H9 (cell line): ENCODE data around the gene ELOVL3. TPM values are rescaled to one million over a fixed set of nuclear protein-coding genes. Genes with fewer than 3 reads are reported as not detected.

Experiments
- DNase-seq: peaks from one replicate; pipeline ENCODE4 v3.0.0-alpha.2; 2017
- H2AFZ ChIP-seq: one replicate; pipeline ENCODE4 v1.6.1; 2013; ENCODE audit warnings: mild to moderate bottlenecking, low read length, control low read depth, moderate library complexity
- H2AK5ac ChIP-seq: 2 replicates; pipeline ENCODE4 v1.6.1; 2013; ENCODE audit warnings: low read length, control low read depth, mixed read lengths; ENCODE audit not compliant: insufficient read length
- H2BK120ac ChIP-seq: one replicate; pipeline ENCODE4 v1.6.1; 2013; ENCODE audit warnings: low read depth, mild to moderate bottlenecking, low read length, control low read depth, inconsistent platforms; ENCODE audit not compliant: poor library complexity, severe bottlenecking
- H2BK12ac ChIP-seq: 2 replicates; pipeline ENCODE4 v1.6.1; 2013; ENCODE audit warnings: low read length, control low read depth, mixed read lengths, low read depth; ENCODE audit not compliant: insufficient read length
- H2BK15ac ChIP-seq: 2 replicates; pipeline ENCODE4 v1.6.1; 2013; ENCODE audit warnings: low read depth, low read length, control low read depth
- H2BK20ac ChIP-seq: one replicate; pipeline ENCODE4 v1.6.1; 2013; ENCODE audit warnings: low read depth, mild to moderate bottlenecking, low read length, control low read depth, inconsistent platforms; ENCODE audit not compliant: poor library complexity, severe bottlenecking
- H2BK5ac ChIP-seq: 2 replicates; pipeline ENCODE4 v1.6.1; 2013; ENCODE audit warnings: low read length, control low read depth, mixed read lengths; ENCODE audit not compliant: insufficient read length
- H3K14ac ChIP-seq: 2 replicates; pipeline ENCODE4 v1.6.1; 2013; ENCODE audit warnings: low read length, control low read depth; ENCODE audit not compliant: insufficient read depth
- H3K18ac ChIP-seq: 2 replicates; pipeline ENCODE4 v1.6.1; 2013; ENCODE audit warnings: low read depth, mild to moderate bottlenecking, mixed read lengths, low read length, control low read depth; ENCODE audit not compliant: insufficient read length
- H3K23ac ChIP-seq: 2 replicates; pipeline ENCODE4 v1.6.1; 2013; ENCODE audit warnings: low read length, control low read depth, mixed read lengths, low read depth; ENCODE audit not compliant: insufficient read length
- H3K23me2 ChIP-seq: 2 replicates; pipeline ENCODE4 v1.6.1; 2013; ENCODE audit warnings: low read depth, mild to moderate bottlenecking, mixed read lengths, low read length, control low read depth; ENCODE audit not compliant: insufficient read length, poor library complexity, severe bottlenecking
- H3K27ac ChIP-seq: 2 replicates; pipeline ENCODE4 v1.5.1; 2013; ENCODE audit warnings: low read length, control low read depth, mixed read lengths, low read depth; ENCODE audit not compliant: insufficient read length
- H3K27me3 ChIP-seq: 2 replicates; pipeline ENCODE4 v1.6.1; 2013; ENCODE audit warnings: low read length, control low read depth, inconsistent platforms; ENCODE audit not compliant: insufficient read depth
- H3K4ac ChIP-seq: 2 replicates; pipeline ENCODE4 v1.6.1; 2013; ENCODE audit warnings: low read depth, mild to moderate bottlenecking, control low read depth, inconsistent platforms, low read length, moderate library complexity
- H3K4me1 ChIP-seq: 2 replicates; pipeline ENCODE4 v1.6.1; 2013; ENCODE audit warnings: low read length, control low read depth, inconsistent platforms; ENCODE audit not compliant: insufficient read depth
- H3K4me2 ChIP-seq: 2 replicates; pipeline ENCODE4 v1.6.1; 2013; ENCODE audit warnings: low read length, control low read depth, mixed read lengths; ENCODE audit not compliant: insufficient read length, insufficient read depth
- H3K56ac ChIP-seq: 2 replicates; pipeline ENCODE4 v1.6.1; 2013; ENCODE audit warnings: low read depth, mild to moderate bottlenecking, mixed read lengths, low read length, control low read depth; ENCODE audit not compliant: insufficient read length
- H3K79me1 ChIP-seq: 2 replicates; pipeline ENCODE4 v1.6.1; 2013; ENCODE audit warnings: low read depth, mild to moderate bottlenecking, moderate library complexity, low read length, control low read depth, inconsistent platforms; ENCODE audit not compliant: insufficient read depth, poor library complexity, severe bottlenecking
- H3K79me2 ChIP-seq: 2 replicates; pipeline ENCODE4 v1.6.1; 2013; ENCODE audit warnings: low read length, control low read depth, inconsistent platforms; ENCODE audit not compliant: insufficient read depth
- H3K9ac ChIP-seq: 2 replicates; pipeline ENCODE4 v1.6.1; 2013; ENCODE audit warnings: low read length, control low read depth, mixed read lengths; ENCODE audit not compliant: insufficient read length; ENCODE audit errors: extremely low read depth
- H3K9me3 ChIP-seq: one replicate; pipeline ENCODE4 v1.6.1; 2013; ENCODE audit warnings: low read depth, low read length, inconsistent platforms; ENCODE audit not compliant: control insufficient read depth
- H3T11ph ChIP-seq: one replicate; pipeline ENCODE4 v1.6.1; 2013; ENCODE audit warnings: mild to moderate bottlenecking, low read length, control low read depth, inconsistent platforms
- H4K20me1 ChIP-seq: one replicate; pipeline ENCODE4 v1.6.1; 2013; ENCODE audit not compliant: control insufficient read depth, insufficient read length, insufficient read depth
- H4K5ac ChIP-seq: 2 replicates; pipeline ENCODE4 v1.6.1; 2013; ENCODE audit warnings: low read depth, mild to moderate bottlenecking, mixed read lengths, low read length, control low read depth; ENCODE audit not compliant: insufficient read length
- H4K8ac ChIP-seq: replicated peaks from 2 replicates; pipeline ENCODE4 v1.6.1; 2013; ENCODE audit warnings: low read length, control low read depth, mixed read lengths, low read depth; ENCODE audit not compliant: insufficient read length
- H4K91ac ChIP-seq: 2 replicates; pipeline ENCODE4 v1.6.1; 2013; ENCODE audit warnings: low read depth, mild to moderate bottlenecking, moderate library complexity, mixed read lengths, low read length, control low read depth; ENCODE audit not compliant: insufficient read length
- H3K27ac Mint-ChIP-seq, 3 experiments: 2 replicates in 2 of 3; 3 replicates in 1 of 3; pipeline ENCODE4 v1.8.0; 2020 to 2021; ENCODE audit warnings: mixed read lengths in 3 of 3, mild to moderate bottlenecking in 1 of 3, moderate library complexity in 1 of 3
- H3K27me3 Mint-ChIP-seq: 2 replicates; pipeline ENCODE4 v1.8.0; 2021; ENCODE audit warnings: low read depth, mild to moderate bottlenecking, moderate library complexity, mixed read lengths
- H3K36me3 Mint-ChIP-seq, 3 experiments: 2 replicates in 2 of 3; 3 replicates in 1 of 3; pipeline ENCODE4 v1.8.0; 2020 to 2021; ENCODE audit warnings: low read depth in 3 of 3, mixed read lengths in 3 of 3; ENCODE audit not compliant: insufficient read depth in 1 of 3
- H3K4me1 Mint-ChIP-seq, 2 experiments: 2 replicates each; pipeline ENCODE4 v1.8.0; 2020; ENCODE audit warnings: mixed read lengths in 2 of 2
- H3K4me3 Mint-ChIP-seq, 2 experiments: 2 replicates in 1 of 2; 3 replicates in 1 of 2; pipeline ENCODE4 v1.8.0; 2020 to 2021; ENCODE audit warnings: mild to moderate bottlenecking in 2 of 2, mixed read lengths in 2 of 2, moderate library complexity in 1 of 2
- H3K9me3 Mint-ChIP-seq, 2 experiments: 2 replicates in 1 of 2; 3 replicates in 1 of 2; pipeline ENCODE4 v1.8.0; 2020; ENCODE audit warnings: mild to moderate bottlenecking in 2 of 2, mixed read lengths in 2 of 2, moderate library complexity in 1 of 2
- CTCF ChIP-seq: fragments of 200-600 bp; sonication (generic); conservative IDR thresholded peaks from 3 replicates; pipeline ENCODE4 v1.8.0; 2021; ENCODE audit warnings: antibody characterized with exemption, mild to moderate bottlenecking
- WGBS: extraction: QIAGEN DNeasy Blood & Tissue Kit; methylation state at CpG from one replicate; pipeline ENCODE4 v1.1.7; 2013; ENCODE audit warnings: missing lambda C conversion rate, low lambda C conversion rate, mixed read lengths; ENCODE audit not compliant: insufficient read length; ENCODE audit errors: extremely low coverage; 5-methylcytosine and 5-hydroxymethylcytosine counted together
- total RNA-seq: library from RNA; stranded (reverse); gene quantifications from 2 replicates; pipeline ENCODE4 v1.2.1, GENCODE V29; 2021

ELOVL3 gene
- total RNA-seq, 1 experiment from 2014 or later = not detected

- no peak for DNase-seq
- no peaks in the 10 kb centered on the region; a peak in 1 of 5 replicates for H3K9me3 Mint-ChIP-seq
- no peak overlapping the region for H2AK5ac ChIP-seq
- no peak overlapping the region for H3K4me3 Mint-ChIP-seq
- peaks cover 9% of the 10 kb centered on the region for H3K23me2 ChIP-seq
- no peaks in the 10 kb centered on the region; a peak in 1 of 7 replicates for H3K36me3 Mint-ChIP-seq
- no peak overlapping the region for H2BK5ac ChIP-seq
- no peak overlapping the region for H2BK20ac ChIP-seq
- no peak overlapping the region for H4K8ac ChIP-seq
- H3K27ac ChIP-seq = no peak overlapping the region
- no peak overlapping the region for H3K4ac ChIP-seq
- H2BK15ac ChIP-seq = no peak overlapping the region
- no peak overlapping the region for H2BK120ac ChIP-seq
- H3K56ac ChIP-seq = no peak overlapping the region
- no peaks in the 10 kb centered on the region for H3K4me1 ChIP-seq
- no peak overlapping the region for H3K23ac ChIP-seq
- H2AFZ ChIP-seq = no peak overlapping the region
- no peak overlapping the region for H3K4me2 ChIP-seq
- H4K5ac ChIP-seq = no peak overlapping the region
- H3K79me1 ChIP-seq = no peaks in the 10 kb centered on the region
- H4K20me1 ChIP-seq = peaks cover 2% of the 10 kb centered on the region
- H3K9me3 ChIP-seq = no peaks in the 10 kb centered on the region
- no peak overlapping the region for H3K9ac ChIP-seq
- no peak overlapping the region for H3K14ac ChIP-seq
- no CpG with 5 or more reads among the region's 1 CpG for WGBS
- no peak overlapping the region for H3K18ac ChIP-seq
- no peak overlapping the region for H4K91ac ChIP-seq
- no peak overlapping the region for H3K27ac Mint-ChIP-seq
- no peak for TF ChIP-seq CTCF
- H2BK12ac ChIP-seq = no peak overlapping the region
- no peaks in the 10 kb centered on the region for H3K79me2 ChIP-seq
- H3K27me3 ChIP-seq = peaks cover 67% of the 10 kb centered on the region
- no peak overlapping the region for H3T11ph ChIP-seq
- peaks cover 4 to 19% of the 10 kb centered on the region in 2 experiments for H3K4me1 Mint-ChIP-seq
- H3K27me3 Mint-ChIP-seq = peaks cover 98% of the 10 kb centered on the region
Measured at GRCh38 chr10:102235598-102235920, 9.5 kb downstream of the ELOVL3 start.
